ENCODE results near the gene RDH13.

RDH13 gene

GRCh38 chr19:55105237-55105636, 42.3 kb upstream of the RDH13 start:
- no peak overlapping the region for H3K4me3 ChIP-seq (ENCODE audit: low read length)
- no peak for TF ChIP-seq CTCF (IDR thresholded peaks at IDR 0.05; ENCODE audit: insufficient read depth, low read depth, low read length, missing control alignments)
- DNase-seq (ENCODE audit: low read depth) = no peak

- H3K4me3 ChIP-seq (ENCODE audit: low read length) = no peak overlapping the region
- no peak for DNase-seq (ENCODE audit: low read depth)
- TF ChIP-seq CTCF (IDR thresholded peaks at IDR 0.05; ENCODE audit: insufficient read depth, low read depth, low read length, missing control alignments) = no peak
Measured at GRCh38 chr19:55103190-55103589, 40.2 kb upstream of the RDH13 start.

- no peak for TF ChIP-seq CTCF (IDR thresholded peaks at IDR 0.05; ENCODE audit: insufficient read depth, low read depth, low read length, missing control alignments)
- no peak for DNase-seq (ENCODE audit: low read depth)
- H3K4me3 ChIP-seq (ENCODE audit: low read length) = no peak overlapping the region
Measured at GRCh38 chr19:55101261-55101660, 38.3 kb upstream of the RDH13 start.

- DNase-seq (ENCODE audit: low read depth) = no peak
- no peak for TF ChIP-seq CTCF (IDR thresholded peaks at IDR 0.05; ENCODE audit: insufficient read depth, low read depth, low read length, missing control alignments)
- H3K4me3 ChIP-seq (ENCODE audit: low read length) = no peak overlapping the region
Measured at GRCh38 chr19:55099557-55100506, 36.9 kb upstream of the RDH13 start.

GRCh38 chr19:55098716-55099556, 36.0 kb upstream of the RDH13 start:
- no peak for TF ChIP-seq CTCF (IDR thresholded peaks at IDR 0.05; ENCODE audit: insufficient read depth, low read depth, low read length, missing control alignments)
- DNase-seq (ENCODE audit: low read depth) = no peak
- H3K4me3 ChIP-seq (ENCODE audit: low read length) = no peak overlapping the region

GRCh38 chr19:55097864-55098715, 35.1 kb upstream of the RDH13 start:
- TF ChIP-seq CTCF (IDR thresholded peaks at IDR 0.05; ENCODE audit: insufficient read depth, low read depth, low read length, missing control alignments) = no peak
- H3K4me3 ChIP-seq (ENCODE audit: low read length) = no peak overlapping the region
- DNase-seq (ENCODE audit: low read depth) = no peak
